ENCODE results near the gene ARHGAP15.

The ARHGAP15 gene

DNA sequence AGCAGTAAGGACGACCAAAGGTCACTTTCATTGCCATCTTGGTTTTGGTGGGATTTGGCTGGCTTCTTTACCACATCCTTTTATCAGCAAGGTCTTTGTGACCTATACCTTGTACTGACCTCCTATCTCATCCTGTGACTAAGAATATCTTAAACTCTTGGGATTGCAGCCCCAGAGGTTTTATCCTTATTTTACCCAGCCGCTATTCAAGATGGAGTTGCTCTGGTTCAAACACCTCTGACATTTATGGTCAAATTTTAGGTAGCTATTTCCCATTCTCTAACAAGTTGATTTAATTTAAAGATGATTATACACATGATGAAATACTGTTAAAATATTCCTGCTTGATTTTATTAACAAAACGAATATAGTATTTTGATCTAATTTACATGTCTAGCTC lies 326.1 kb downstream of the ARHGAP15 start:
- no peak for DNase-seq (ENCODE audit: low spot score)

DNA sequence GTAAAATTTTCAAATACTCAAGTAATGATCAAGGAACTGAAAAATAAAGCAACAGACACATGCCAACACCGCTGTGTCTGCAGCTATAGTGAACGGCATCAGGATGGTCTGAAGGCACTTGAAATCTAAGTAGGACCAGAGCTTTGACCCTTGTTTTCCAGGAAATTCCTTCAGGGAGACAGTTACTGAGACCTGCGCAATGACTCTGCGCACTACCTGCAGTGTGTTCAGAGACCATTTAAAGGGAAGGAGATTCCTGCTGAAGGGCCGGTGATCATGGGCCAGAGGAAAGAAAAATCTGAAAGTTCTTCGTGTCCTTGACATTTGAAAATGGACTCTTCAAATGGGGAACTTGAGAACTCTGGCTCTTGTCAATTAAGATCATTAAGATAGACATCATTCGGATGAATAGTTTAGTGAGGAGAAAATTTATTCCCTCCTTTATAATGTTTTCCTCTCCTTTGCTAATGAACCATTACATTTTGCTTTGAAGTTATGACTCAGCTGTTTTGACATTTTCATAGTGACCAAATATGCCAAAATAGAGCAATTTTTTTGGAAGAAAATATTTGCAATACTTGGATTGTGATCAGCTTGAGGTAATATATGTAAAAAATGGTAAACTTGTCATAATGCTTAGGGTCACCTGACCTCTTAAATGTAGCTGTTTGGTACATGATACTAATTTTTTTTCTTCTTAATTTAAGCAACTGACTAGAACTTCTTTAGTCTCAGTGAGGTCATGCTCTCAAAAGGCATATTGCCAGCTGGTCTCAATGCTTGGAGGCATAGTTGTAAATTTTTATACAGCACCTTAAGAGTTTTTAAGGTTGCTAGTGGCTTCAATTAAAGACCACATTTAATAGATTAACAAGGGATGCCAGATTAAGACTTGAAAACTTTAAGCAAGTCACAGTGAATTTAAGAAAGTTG lies 329.3 kb downstream of the ARHGAP15 start:
- DNase-seq (ENCODE audit: low spot score), result no peak

DNA sequence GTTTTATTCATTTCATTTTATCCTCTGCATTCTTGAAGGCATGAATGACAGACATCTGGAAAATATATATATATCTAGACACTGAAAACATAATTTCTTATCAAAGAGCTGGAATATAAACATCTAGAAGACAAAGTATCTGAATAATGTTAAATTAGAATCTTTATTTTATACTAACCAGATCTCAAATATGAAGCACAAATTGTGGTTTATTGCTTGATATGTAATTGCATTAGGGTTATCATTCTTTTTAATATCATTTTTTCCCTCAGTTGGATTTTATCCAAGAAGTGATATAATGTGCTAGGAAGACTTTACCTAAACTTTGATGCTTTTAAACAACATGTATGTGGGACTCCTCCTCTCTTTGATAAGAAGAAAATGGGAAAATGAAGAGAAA lies 331.2 kb downstream of the ARHGAP15 start:
- no peak for DNase-seq (ENCODE audit: low spot score)

- no peak for DNase-seq (ENCODE audit: low spot score)
Observed at GRCh38 chr2:143463719-143464118, 334.5 kb downstream of the ARHGAP15 start.

GRCh38 chr2:143466391-143466790 lies 337.2 kb downstream of the ARHGAP15 start:
- DNase-seq (ENCODE audit: low spot score), result no peak

DNA sequence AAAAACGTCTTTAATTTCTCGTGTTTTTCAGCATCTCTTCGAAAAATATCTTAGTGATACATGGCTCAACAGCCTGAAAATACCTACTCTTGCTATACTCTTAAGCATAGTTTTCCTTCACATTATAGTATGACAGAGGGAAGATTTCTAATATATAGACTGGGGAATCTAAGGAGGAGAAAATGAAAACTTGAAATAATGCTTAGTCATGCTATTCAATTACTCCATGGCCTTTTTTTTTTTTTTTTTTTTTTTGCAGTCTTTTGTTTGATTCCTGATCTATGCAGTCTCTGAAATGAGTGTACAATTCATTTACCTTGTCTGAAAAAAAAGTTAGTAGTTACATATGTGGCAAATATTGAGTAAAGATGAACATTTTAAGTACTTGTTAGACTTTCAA lies 337.8 kb downstream of the ARHGAP15 start:
- DNase-seq (ENCODE audit: low spot score), result no peak

DNA sequence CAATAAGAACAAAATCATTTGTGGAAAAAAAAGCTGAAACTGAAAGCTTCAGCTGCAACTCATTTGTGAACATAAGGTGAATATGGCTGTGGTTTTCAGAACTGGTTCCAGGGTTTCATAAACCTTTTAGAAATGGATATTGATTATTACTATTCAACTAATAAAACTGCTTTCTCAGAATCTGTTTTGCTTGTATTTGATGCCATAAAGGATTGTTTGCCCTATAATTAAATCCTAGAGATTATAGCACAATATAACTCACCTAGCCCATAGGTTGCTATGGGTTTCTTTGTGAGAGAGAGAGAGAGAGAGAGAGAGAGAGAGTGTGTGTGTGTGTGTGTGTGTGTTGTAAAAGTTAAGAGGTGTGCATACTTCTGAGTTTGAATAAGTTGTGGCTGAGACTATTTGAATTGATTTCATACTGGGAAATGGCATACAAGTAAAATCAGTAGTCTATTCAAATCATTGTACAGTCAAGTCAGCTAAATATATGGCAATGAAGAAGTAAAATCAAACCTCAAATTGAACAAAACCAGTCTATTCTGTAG lies 339.2 kb downstream of the ARHGAP15 start:
- no peak for DNase-seq (ENCODE audit: low spot score)

- DNase-seq (ENCODE audit: low spot score), result no peak
Observed at GRCh38 chr2:143469323-143469722, 340.1 kb downstream of the ARHGAP15 start.

DNA sequence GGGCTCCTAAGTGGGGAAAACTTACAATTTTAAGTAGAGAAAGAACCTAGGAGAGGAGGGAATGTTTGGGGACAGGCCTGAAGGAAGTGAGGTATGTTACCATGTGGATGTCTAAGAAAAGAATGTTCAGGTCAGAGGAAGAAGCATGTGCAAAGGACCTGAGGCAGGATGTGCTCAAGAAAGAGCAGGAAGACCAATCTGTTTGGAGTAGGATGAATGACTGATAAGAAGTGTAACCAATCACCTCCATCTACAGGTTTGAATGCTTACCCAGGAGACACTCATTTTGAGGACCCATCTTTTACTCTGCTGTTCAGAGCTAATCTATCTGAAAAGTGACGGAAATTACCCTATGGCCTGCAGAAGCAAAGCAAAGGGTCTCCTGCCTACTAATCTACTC lies 342.3 kb downstream of the ARHGAP15 start:
- DNase-seq (ENCODE audit: low spot score), result no peak

GRCh38 chr2:143473216-143473615 lies 344.0 kb downstream of the ARHGAP15 start:
- no peak for DNase-seq (ENCODE audit: low spot score)

DNA sequence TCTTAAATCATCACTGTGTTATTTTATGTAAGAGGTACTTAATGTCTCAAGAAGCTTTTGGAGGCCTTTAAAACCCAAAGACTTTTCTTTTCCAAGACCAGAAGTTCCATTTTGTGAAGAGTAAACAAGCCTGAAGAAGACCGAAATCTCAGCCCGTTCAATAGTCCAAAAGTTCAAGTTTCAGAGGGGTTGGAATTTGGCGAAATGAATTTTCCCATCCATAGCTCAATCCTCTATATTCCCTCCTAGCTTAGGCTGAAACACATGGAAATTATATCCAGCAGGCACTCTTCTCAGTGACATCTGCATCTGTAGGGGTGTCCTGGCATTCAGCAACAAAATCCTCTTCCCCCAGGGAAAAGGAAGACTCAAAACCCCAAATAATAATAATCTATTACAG lies 344.6 kb downstream of the ARHGAP15 start:
- DNase-seq (ENCODE audit: low spot score), result no peak

- no peak for DNase-seq (ENCODE audit: low spot score)
Observed at GRCh38 chr2:143474586-143474985, 345.4 kb downstream of the ARHGAP15 start.

GRCh38 chr2:143475041-143475776 lies 346.0 kb downstream of the ARHGAP15 start:
- DNase-seq (ENCODE audit: low spot score), result no peak

DNA sequence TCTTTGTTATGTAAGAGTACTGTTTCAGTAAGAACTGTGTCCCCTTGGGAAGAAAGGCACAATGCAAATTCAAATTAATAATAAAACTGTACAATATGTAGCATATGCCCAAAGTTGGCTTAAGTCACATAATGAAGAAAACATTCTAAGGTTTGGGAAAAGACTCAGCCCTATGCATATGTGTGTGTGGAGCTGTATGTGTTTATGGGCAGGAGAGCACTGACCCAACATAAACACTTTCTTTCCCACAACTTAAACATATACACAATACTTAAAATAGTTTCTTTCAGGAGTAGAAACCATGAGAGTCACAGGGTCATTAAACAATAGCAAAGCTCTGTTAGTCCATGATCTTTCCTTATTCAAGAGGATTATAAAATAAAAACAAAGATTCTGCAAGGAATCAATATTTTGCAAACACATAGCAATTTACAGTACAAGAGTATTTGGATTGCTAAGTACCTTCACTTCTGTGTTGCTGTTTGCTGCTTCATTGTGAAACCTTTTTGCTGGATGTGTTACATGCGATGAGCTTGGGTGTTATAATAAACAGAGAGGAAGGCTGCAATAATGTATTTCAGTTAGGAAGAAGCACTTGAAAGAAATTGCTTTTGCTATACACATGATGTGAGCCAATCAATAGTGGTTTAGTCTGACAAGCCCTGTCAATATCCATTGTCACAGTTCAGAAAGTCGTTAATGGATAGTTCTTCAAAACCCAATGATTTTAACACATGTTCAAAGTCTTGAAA lies 347.3 kb downstream of the ARHGAP15 start:
- DNase-seq (ENCODE audit: low spot score), result no peak

DNA sequence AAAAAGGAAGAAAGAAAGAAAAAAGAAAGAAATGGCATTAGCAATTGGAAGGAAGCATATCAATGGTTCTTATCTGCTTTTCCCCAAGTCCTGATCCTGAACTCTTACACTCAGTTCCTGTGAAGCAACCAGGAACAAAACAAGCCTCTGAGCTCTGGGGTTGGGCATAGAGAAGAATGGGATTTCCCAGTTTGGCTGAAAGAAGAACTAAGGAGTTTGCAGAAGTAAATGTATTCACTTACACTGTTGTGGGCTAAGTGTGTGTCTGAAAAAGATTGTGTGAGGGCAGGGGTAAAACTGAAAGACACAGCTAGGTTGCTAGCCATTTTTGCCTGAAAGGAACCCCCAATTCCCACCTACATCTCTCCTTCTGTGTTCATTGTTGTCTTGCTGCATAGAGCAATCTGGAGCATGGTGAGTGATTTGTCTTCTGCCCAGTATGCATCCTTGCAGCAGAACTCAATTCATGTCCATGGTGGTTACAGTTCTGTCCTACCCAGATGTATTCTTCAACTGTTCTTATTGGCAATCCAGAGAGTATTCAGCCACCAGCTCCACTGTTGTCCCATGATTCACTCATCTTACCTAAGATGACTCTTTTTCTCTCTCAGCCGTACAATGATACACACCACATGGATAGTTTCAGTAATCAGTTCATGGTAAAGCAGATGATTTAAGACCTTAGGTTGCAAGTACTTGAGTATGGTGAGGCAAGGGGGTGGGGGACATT lies 348.7 kb downstream of the ARHGAP15 start:
- DNase-seq (ENCODE audit: low spot score), result no peak

- no peak for DNase-seq (ENCODE audit: low spot score)
Observed at GRCh38 chr2:143480086-143480485, 350.9 kb downstream of the ARHGAP15 start.

DNA sequence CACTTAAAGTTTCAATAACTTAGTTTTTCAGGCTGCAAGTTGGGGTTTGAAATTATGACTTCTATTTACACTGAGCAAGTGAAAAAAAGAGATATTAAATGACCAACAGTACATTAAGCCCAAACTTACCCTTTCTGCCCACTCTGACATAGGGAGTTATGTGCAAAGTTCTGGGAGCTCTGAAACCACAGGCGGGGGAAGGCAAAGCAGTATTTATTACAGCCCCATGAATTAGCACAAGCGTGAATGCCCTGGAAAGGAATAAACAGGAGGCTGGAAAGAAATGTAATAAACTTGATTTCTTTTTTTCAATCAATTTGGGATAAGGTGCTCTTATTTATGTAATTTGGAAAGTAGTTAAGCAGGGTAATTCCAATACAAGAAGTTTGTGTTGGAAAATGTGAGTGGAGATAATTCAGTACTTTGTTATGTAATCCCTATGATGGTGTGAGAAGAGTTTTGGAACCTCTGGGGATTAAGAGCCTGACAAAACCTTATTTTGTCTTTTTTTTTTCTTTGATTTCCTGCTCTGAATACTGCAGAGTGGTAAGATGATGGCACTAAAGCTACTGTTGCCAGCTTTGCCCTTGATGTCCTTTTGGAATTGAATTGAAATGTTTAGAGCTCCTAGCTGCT lies 351.5 kb downstream of the ARHGAP15 start:
- DNase-seq (ENCODE audit: low spot score), result no peak

GRCh38 chr2:143481237-143481623 lies 352.0 kb downstream of the ARHGAP15 start:
- no peak for DNase-seq (ENCODE audit: low spot score)

DNA sequence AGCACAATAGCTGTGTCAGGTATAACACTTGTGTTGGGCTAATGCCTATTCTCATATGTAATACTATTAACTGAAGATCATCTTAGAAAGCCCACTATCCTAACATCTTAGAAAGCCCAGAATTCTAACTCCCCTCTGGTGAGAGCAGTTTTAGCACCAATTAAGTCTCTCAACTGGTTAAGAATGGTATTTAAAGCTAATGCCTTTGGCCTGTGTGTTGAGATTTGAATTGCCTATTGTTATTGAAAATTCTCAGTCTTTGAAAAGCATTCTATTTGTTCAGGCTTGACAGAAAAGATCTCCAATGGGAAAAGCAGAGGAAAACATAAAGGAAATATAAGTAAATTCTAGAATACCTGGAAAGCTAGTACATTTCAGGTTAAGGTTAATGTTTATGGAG lies 352.5 kb downstream of the ARHGAP15 start:
- DNase-seq (ENCODE audit: low spot score), result no peak

DNA sequence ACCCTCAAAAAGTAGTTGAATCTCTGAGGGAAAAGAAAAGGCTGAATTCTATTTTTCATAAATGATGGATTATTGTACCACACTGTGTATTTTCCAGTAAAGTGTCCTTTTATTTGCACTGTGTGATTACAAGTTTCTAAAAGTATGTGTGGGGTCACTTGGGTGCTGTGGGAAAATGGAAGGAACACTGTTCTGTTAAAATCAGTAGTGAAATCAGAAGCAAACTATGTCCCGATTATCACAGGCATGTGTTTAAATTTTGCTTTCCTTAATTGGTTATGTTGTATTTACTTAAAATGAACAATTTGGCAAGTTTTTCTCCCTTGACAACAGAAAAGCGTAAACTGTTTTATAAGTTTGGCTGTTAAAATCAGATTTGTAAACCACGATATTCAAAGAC lies 353.1 kb downstream of the ARHGAP15 start:
- DNase-seq (ENCODE audit: low spot score), result no peak

GRCh38 chr2:143482771-143483170 lies 353.6 kb downstream of the ARHGAP15 start:
- DNase-seq (ENCODE audit: low spot score), result no peak
